Activated CD4-positive, alpha-beta T cell treated with anti-CD3 and anti-CD28 coated beads for 48 hours (primary cell): ENCODE measurements around the gene CEL.
"Not testable (repeated sequence)": the region's sequence is repeated elsewhere in the genome, so short reads cannot be mapped to it uniquely, and the experiment has no call there.

Experiments
- DNase-seq: peaks from one replicate; pipeline ENCODE4 v3.0.0-alpha.2; 2020

The CEL gene

DNA sequence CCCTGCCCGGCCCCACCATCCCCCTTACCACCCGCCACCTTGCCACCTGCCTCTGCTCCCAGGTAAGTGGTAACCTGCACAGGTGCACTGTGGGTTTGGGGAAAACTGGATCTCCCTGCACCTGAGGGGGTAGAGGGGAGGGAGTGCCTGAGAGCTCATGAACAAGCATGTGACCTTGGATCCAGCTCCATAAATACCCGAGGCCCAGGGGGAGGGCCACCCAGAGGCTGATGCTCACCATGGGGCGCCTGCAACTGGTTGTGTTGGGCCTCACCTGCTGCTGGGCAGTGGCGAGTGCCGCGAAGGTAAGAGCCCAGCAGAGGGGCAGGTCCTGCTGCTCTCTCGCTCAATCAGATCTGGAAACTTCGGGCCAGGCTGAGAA lies at the start of gene CEL:
CEL (plus strand) TSS at position 218 of the 382 bp plus-strand sequence; CDS start at position 240, 22 bp downstream.
- DNase-seq: not testable (repeated sequence)

DNA sequence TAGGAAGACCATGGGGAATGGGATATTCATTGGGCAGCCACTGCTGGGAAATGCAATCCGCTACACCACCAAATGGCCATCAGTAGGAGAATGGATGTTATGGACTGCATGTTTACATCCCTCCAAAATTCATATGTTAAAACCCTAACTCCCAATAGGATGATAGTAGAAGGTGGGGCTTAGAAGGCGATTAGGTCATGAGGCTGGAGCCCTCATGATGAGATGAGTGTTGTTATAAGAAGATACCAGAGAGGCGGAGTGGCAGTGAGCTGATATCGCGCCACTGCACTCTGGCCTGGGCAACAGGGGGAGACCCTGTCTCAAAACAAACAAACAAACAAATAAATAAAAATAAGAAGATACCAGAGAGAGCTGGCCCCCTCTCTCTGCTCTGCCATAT lies 47.1 kb upstream of the CEL start:
- no peak for DNase-seq

DNA sequence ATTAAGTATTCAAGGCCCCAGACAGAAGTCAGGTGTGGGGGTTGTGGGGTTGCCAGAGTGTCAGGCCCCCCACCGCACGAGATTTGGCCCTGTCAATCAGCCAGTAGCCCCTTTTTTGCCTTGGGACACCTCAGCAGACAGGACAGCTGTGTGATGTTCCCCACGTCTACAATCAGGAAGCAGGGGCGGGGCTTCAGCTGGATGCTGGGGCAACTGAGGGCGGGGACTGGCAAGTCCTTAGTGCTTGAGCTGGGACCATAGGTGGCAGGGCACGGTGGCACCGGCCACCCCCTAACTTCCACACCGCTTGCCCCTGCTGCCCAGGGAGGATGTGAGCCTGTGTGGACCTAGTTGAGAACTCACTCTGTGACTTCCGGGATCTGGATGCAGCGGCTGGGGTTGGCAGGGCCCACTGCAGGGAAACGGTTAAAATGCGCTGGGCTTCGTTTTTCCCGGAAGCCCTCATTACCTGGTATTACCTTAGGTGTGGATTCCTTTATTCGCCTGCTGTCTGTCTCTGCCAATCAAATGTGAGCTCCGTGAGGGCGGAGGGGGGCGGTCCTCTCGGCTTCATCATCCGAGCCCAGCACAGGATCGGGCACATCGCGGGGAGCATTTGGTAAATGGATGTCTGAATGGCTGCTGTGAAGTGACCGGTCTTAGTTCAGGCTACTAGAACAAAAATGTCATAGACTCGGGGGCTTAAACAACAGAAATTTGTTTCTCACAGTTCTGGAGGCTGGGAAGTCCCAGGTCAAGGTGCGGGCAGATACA lies 38.5 kb upstream of the CEL start:
- DNase-seq: peak; percentile 72

DNA sequence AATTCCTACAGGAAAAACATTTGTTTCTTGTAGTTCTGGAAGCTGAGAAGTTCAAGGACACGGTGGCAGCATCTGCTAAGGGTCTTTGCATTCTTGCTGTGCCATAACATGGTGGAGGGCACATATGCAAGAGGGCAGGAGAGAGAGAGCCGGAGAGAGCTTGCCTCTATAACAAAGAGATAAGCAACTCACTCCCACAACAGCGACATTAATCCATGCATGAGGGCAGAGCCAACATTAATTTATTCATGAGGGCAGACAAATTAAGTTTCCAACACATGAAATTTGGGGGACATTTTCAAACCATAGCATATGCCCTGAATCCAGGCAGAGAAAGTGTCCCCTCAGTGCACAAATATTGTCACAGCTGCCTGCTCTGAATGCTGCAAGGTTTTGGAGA lies 35.4 kb upstream of the CEL start:
- no peak for DNase-seq

DNA sequence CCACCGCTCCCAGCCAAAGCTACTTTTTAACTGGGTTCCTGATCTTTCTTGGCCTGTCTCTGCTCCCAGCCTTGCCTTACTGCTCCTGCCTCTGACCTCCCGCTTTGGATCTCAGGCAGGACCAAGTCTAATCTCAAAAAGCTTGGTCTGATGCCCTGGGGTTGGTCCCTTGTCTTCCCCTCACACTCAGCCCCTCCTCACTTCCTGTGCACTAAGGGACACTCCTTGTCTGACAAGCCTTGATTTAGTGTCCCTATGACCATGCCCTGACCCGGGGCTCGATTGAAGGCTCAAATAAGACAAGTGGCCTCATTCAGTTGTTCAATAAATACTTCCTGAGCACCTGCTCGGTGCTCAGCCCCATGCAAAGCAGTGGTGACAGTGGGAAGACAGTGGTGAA lies 34.6 kb upstream of the CEL start:
- DNase-seq: no peak

DNA sequence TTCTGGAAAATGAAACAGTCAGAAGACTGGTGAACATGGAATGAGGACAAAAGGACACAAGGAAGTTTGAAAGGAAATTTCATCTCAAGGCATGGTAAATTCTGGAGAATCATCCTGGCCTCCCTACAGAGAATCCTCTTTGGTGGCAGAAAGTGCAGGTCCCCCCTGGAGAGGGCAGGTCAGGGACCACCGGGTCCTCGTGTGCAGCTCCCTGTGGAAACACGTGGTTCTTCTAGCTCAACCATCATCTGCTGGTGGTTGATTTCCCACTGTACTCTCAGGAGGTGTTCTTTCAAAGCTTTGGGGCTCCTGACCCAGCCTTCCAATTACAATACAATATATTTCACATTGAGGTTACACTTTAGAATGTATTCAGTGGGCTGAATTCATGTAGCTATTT lies 33.6 kb upstream of the CEL start:
- no peak for DNase-seq

DNA sequence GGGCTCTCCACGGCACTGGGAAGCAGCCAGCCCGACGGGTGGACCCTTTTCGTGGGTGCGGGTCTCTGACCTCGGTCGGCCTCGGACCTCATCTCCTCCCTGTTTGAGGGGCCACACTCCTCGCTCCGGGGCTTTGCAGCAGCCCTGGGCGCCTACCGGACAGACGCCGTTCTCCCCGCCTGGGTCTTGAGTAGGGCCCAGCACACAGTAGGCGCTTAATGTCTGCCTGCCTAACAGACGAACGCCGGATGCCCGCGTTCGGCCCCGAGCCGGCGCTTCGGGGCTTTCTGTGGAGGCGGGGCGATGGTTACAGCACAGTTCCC lies 31.8 kb upstream of the CEL start:
- DNase-seq: no peak

DNA sequence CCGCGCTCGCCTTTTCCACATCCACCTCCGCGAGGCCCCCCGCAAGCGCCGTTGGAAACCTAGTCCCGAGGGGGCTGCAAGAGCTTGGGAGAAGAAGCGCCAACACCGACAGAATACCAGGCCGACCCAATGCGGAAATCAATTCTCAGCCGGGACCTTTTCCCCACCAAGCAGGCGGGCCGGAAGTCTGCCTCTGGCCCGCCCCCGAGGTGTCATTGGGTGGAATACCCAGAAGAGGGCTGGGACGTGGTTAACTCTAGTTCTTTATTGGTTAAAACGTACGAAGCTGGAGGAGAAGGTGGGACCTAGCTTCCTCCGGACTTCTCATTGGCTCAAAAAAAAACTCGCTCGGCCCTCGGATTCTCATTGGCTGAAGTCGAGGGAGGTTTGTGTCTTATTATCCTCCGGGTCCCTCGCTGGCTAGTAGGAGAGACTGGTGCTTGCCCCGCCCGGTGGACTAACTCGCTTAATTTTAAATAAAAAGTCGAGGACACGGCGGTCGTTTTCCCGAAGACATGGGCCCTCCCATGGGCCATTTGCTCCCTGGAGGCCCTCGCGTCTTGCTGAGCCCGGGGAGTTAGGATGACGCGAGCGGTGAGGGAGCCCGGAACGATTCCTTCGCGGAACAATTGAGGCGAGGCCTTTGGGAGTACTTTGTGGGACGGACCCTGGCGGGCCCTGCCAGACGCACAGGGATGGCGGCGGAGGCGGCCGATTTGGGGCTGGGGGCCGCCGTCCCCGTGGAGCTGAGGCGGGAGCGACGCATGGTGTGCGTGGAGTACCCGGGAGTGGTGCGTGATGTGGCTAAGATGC lies 31.3 kb upstream of the CEL start, which contains the start of gene GTF3C5:
GTF3C5 (plus strand) TSS at position 681 of the 813 bp plus-strand sequence; CDS start at position 696, 15 bp downstream.
- DNase-seq: peak; percentile 94

DNA sequence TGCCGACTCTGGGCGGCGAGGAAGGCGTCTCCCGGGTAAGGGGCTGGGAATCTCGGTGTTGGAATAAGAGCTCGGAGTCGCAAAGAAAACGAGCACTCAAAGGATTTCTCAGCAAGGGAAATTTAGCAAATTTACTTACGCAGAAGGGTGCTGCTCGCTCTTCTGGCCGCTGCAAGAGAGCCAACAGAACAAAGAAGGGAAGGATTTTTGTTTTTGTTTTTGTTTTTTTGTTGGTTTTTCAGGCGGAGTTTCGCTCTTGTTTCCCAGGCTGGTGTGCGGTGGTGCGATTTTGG lies 30.7 kb upstream of the CEL start:
- DNase-seq: no peak

DNA sequence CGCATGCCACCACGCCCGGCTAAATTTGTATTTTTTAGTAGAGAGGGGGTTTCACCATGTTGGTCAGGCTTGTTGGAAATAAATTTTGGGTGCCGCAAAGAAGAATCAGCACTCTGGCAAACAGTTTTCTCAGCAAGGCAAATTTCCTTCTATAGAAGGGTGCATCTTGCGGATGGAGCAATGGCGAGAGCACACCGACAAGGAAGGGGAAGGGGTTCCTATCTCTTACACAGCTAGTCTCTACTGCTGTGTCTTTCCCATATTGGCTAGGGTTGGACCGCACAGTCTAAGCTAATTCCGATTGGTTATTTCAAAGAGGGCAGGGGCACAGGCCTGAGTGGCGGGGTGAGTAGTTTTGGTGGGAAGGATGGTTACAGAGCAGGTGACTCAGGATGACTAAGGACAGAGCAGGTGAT lies 30.3 kb upstream of the CEL start:
- DNase-seq: peak; percentile 54

DNA sequence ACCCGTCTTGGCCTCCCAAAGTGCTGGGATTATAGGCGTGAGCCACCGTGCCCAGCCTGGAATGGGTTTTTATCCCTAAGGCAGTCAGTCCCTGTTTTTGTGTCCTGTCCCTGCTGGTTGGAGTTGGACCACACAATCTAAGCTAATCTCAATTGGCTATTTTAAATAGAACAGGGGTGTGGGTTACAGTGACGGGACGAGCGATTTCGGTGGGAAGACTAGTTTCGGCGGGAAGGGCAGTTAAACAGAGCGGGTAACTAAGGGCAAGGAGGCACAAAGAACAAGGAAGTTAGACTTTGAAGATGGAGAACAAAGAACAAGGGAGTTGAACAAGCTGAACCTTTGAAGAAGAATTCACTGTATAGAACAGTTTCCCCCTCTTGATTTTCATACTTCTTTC lies 29.6 kb upstream of the CEL start:
- no peak for DNase-seq

DNA sequence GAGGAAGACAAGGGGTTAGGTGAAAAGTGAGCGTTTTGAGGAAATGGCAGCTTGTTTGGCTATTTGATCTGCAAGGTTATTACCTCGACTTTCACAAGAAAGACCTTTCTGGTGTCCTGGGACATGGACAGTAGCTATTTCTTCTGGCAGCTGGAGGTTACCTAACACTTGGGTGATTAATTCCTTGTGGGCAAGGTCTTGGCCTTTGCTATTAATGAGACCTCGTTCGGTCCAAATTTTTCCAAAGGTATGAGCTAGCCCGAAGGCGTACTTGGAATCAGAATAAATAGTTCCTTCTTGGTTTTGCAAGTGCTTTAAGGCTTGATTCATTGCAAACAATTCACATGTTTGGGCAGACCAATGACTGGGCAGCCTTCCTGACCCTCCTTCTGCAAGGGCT lies 26.1 kb upstream of the CEL start:
- DNase-seq: no peak

DNA sequence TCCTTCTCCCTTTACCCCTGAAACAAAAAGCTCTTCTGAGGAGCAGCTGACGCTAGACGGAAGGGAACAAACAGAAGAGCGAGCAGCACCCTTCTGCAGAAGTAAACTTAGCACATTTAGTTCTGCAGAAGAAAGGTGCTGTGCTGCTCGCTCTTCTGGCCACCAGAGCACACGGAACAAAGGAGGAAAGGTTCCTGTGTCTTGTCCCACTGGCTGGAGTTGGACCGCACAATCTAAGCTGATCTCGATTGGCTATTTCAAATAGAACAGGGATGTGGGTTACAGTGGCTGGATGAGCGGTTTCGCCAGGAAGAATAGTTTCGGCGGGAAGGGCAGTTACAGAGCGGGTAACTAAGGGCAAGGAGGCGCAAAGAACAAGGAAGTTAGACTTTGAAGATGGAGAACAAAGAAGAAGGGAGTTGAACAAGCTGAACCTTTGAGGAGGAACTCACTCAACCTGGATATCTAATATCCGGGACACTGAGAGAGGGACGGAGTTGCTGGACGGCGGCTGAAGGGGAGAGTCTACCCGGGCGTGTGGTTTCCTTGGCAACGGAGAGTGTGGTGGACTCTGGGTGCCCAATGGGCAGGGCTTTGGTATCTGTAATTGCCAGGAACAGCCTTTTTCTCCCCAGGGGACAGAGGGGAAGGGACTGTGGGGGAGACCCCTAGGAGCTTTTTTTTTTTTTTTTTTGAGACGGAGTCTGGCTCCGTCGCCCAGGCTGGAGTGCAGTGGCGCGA lies 23.8 kb upstream of the CEL start:
- DNase-seq: no peak

DNA sequence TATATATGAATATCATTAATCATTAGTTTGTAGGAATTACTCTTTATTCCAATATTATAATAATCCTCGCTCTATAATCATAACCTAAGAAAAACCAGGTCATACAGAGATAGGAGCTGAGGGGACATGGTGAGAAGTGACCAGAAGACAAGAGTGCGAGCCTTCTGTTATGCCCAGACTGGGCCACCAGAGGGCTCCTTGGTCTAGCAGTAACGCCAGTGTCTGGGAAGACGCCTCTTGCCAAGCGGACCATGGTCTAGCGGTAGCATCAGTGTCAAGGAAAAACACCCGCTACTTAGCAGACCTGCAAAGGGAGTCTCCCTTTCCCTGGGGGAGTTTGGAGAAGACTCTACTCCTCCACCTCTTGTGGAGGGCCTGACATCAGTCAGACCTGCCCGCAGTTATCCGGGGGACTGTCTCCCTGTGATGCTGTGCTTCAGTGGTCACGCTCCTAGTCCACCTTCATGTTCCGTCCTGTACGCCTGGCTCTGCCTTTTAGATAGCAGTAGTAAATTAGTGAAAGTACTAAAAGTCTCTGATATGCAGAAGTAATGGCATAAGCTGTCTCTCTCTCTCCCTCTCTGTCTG lies 20.8 kb upstream of the CEL start:
- peak; percentile 60 for DNase-seq

DNA sequence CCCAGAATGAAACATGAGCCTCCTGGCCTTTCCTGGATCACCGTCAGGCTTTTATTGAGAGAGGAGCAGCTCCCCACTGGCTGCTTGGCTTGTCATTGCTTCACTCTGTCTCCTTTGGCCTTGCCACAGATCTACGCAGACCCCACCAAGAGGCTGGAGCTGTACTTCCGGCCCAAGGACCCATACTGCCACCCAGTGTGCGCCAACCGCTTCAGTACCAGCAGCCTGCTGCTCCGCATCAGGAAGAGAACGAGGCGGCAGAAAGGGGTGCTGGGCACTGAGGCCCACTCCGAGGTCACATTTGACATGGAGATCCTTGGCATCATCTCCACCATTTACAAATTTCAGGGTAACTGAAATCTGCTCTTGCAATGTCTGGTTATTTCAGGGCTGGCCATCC lies 19.8 kb upstream of the CEL start:
- no peak for DNase-seq

DNA sequence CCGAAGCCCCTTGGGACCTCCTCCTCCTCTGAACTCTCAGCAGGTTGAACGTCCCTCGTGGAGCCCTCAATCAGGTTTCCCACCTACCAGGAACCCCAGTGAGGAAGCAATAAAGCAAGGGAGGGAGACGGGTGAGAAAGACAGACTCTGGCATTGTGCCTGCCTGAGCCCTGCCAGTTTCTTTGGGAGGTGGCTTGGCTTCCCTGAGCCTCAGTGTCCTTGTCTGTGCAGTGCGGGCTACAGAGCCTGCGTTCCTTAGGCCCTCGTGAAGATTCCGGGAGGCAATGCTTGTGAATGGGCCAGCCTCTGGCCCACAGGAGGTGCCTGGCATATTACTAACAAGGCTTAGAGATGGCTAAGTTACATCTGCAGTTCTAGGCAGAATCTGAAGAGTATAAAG lies 19.1 kb upstream of the CEL start:
- DNase-seq: no peak

DNA sequence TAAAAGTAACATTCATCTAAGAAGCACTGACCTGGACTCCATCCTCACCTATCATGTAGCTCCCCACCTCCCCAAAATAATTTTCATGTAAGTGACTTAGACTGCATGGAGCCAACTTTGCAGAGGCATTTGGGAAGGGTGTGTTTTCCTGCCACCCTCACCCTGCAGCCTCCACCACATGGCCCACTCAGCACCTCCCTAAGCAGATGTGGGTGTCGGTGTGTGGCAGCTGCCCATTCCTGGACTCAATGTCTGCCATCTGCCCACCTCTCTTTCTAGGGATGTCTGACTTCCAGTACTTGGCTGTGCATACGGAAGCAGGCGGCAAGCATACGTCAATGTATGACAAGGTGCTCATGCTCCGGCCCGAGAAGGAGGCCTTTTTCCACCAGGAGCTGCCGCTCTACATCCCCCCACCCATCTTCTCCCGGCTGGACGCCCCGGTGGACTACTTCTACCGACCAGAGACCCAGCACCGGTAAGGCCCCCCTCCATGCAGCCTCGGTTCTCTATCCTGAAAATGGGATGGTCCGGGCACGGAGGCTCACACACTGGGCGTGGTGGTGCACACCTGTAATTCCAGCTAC lies 18.2 kb upstream of the CEL start:
- DNase-seq: no peak

DNA sequence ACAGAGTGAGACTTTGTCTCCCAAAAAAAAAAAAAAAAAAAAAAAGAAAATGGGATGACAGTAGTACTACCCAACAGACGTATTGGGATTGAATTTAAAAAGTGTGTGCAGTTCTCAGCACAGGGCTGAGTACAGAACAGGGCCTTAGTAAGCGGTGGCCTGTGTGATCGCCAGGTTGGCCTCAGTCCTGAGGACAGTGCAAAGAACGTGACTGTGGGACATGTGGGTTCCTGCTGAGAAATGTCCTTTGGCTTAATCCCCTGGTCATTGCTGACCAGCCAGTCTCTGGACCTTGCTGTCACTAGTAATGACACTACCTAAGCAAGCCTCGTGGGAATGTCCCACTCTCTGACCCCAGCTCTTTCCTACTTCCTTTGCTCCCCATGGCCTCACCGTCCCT lies 17.7 kb upstream of the CEL start:
- no peak for DNase-seq

DNA sequence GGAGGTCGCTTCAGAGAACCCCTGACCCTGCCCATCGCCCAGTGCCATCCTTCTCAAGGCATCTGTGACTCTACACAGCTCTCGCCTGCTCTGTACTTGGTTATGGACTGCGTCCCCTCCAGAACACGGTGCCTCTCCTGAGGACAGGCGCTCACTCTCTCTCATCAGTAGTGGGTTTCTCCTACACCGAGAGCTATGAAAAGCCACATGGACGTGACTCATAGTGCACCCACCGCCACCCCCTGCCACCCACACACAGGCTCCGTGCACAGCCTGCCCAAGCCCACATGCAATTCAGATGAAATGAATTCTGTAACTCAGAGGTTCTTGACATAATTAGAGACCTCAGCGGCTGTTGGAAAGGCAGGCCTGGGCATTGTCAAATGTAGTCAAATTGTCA lies 17.1 kb upstream of the CEL start:
- DNase-seq: no peak

DNA sequence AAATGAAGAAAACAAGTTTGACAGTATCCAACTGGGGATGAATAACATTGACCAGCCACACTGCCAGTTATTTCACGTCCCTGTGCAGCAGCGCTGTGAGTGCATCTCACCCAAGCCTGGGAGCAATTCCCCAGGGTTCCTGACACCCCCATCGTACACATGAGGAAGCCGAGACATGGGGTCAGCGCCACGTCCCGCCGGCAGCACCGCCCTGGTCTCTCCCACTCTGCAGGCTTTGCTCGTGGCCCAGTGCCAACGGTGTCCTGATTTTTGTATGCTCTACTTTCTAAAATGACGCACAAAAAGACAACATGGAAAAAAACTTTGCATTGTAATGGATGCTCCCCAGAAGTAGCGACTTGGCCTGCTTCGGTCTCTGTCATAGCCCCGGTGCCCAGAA lies 16.6 kb upstream of the CEL start:
- DNase-seq: no peak

DNA sequence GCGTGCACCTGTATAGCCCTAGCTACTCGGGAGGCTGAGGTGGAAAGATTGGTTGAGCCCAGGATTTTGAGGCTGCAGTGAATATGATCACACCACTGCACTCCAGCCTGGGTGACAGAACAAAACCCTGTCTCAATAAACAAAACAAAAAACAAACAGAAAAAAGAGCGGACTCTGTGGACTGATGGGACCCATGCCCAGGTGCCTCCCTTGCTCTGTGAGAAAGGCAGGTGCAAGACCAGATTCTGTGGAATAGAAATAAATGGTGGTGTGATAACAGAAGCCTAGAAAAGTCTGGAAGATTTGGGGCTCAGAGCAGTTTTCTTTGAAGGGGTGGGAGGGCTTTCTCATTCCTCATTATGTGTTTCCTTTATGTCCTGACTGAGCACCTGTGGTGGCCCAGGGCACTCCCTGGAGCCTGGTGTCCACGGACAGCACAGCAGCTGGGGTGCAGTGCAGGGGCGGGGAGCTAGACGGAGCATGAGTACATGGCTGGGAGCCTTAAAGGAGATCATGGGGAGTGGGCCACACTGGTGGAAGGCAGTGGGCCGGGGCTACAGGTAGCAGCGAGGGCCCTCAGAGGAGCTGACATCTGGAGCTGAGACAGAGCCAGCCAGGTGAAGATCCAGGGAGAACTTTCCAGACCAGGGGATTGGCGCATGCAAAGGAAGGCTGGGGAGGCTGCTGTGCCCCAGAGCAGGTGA lies 15.4 kb upstream of the CEL start:
- DNase-seq: no peak

DNA sequence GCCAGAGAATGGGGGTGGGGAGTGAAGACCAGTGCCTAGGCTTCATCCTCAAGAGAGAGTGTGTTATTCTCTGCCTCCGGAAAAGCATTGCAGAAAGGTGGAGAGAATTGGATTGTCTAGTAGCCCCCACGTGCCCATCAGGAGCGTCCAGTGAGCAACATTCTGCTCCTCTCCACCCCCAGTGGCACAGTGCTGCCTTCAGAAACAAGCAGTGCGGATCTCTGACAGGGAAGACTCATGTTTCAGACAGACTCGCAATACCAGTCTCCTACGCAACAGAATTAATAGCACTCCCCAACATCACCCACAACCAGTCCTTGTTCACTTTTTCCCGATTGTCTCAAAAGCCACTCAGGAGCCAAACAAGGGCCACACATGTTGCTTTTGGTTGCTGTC lies 14.9 kb upstream of the CEL start:
- DNase-seq: no peak

DNA sequence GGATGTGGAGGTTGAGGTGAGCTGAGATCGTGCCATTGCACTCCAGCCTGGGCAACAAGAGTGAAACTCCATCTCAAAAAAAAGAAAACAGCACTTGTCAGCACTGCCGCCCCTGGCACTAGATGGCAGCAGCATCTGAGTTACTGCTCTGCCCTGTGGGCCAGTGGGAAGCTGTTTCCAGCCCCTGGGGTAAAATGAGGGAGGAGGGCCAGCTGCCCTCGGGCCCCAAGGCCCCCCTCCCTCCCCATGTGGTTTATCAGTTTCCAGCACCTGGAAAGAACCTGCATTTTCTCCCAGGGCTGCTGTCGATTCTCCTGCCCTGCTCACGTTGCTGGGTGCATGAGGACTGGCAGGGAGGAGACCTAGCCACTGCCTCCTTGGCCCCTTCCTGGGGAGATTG lies 13.2 kb upstream of the CEL start:
- DNase-seq: peak; percentile 38
